GM12878 (cell line): ENCODE measurements around the gene CIDEA.
"Not testable (repeated sequence)": the region's sequence is repeated elsewhere in the genome, so short reads cannot be mapped to it uniquely, and the experiment has no call there.

Experiments used
- CTCF ChIP-seq, 3 experiments: IDR thresholded peaks in 2 of 3; conservative IDR thresholded peaks in 1 of 3; 2 replicates each; pipeline ENCODE4 v1.5.1; 2011; ENCODE audit warnings: low read depth in 3 of 3, low read length in 3 of 3, mild to moderate bottlenecking in 3 of 3, control low read depth in 2 of 3, moderate library complexity in 2 of 3, inconsistent platforms in 1 of 3, mixed read lengths in 1 of 3; ENCODE audit not compliant: control insufficient read depth in 2 of 3, insufficient read depth in 1 of 3; ENCODE audit errors: extremely low read depth in 1 of 3
- FOXM1 ChIP-seq: IDR thresholded peaks from 2 replicates; pipeline ENCODE4 v1.6.1; 2012; ENCODE audit warnings: low read depth, mild to moderate bottlenecking, inconsistent platforms, low read length, moderate library complexity
- NFXL1 ChIP-seq: fragments of 450-650 bp; IDR thresholded peaks from 2 replicates; pipeline ENCODE4 v1.6.1; 2017; ENCODE audit warnings: antibody characterized with exemption, mild to moderate bottlenecking, borderline replicate concordance
- NFYA ChIP-seq: IDR thresholded peaks from 2 replicates; pipeline ENCODE4 v1.6.1; 2011; ENCODE audit warnings: low read depth, mild to moderate bottlenecking, low read length, improper control_type of control experiment, borderline replicate concordance
- NR2C2 ChIP-seq: IDR thresholded peaks from 2 replicates; pipeline ENCODE4 v1.6.1; 2011; ENCODE audit warnings: borderline replicate concordance, low read depth; ENCODE audit not compliant: control insufficient read depth, insufficient read length
- RBBP5 ChIP-seq: fragments of 200-600 bp; sonication (generic); conservative IDR thresholded peaks from 2 replicates; pipeline ENCODE4 v1.6.1; 2016
- SMC3 ChIP-seq: IDR thresholded peaks from 2 replicates; pipeline ENCODE4 v1.6.1; 2011; ENCODE audit warnings: low read length, improper control_type of control experiment, borderline replicate concordance
- SP1 ChIP-seq: IDR thresholded peaks from one replicate; pipeline ENCODE4 v1.6.1; 2011; ENCODE audit warnings: low read depth, low read length
- TF ChIP-seq, protein P1 (sequence below): IDR thresholded peaks from 2 replicates; pipeline ENCODE4 v1.6.1; 2012; ENCODE audit warnings: low read depth, low read length, improper control_type of control experiment

GRCh38 chr18:12228308-12228707 is 25.9 kb upstream of the CIDEA start:
- TF ChIP-seq CTCF (IDR thresholded peaks at IDR 0.05 in 2 of 3, conservative IDR thresholded peaks at IDR 0.05 in 1 of 3; ENCODE audit: control insufficient read depth in 2 of 3, extremely low read depth in 1 of 3, insufficient read depth in 1 of 3, low read depth in 3 of 3, low read length in 3 of 3); FOXM1; SMC3; NFYA; NFXL1; RBBP5; SP1; NR2C2: not testable (repeated sequence)
- TF ChIP-seq, protein P1, sequence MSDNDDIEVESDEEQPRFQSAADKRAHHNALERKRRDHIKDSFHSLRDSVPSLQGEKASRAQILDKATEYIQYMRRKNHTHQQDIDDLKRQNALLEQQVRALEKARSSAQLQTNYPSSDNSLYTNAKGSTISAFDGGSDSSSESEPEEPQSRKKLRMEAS = not testable (repeated sequence)
